Neural cell (in vitro differentiated cells): ENCODE results near the gene RMDN2. TPM values are rescaled to one million over a fixed set of nuclear protein-coding genes. Genes with fewer than 3 reads are reported as not detected.

Source experiments
- H2AFZ ChIP-seq: fragments of 200-600, 300-800 bp; sonication (generic), shearing (Covaris generic); 2 replicates; pipeline ENCODE4 v1.6.0; 2014; ENCODE audit warnings: low read depth, mild to moderate bottlenecking, antibody characterized with exemption, low read length, moderate library complexity
- H3F3A ChIP-seq: fragments of 200-600 bp; shearing (Covaris generic); 2 replicates; pipeline ENCODE4 v1.6.1; 2016; ENCODE audit warnings: mild to moderate bottlenecking, moderate library complexity, mixed read lengths, antibody characterized with exemption, low read length; ENCODE audit not compliant: insufficient read depth, poor library complexity, severe bottlenecking
- H3K27ac ChIP-seq: fragments of 200-600, 300-800 bp; sonication (generic), shearing (Covaris generic); 2 replicates; pipeline ENCODE4 v1.5.1; 2014; ENCODE audit warnings: mild to moderate bottlenecking, low read length, moderate library complexity
- H3K27me3 ChIP-seq: fragments of 300-800, 200-600 bp; sonication (generic), shearing (Covaris generic); 2 replicates; pipeline ENCODE4 v1.6.0; 2014; ENCODE audit warnings: mild to moderate bottlenecking, low read depth, low read length, moderate library complexity; ENCODE audit not compliant: insufficient read depth
- H3K36me3 ChIP-seq: fragments of 300-800, 200-600 bp; sonication (generic), shearing (Covaris generic); 2 replicates; pipeline ENCODE4 v1.5.1; 2014; ENCODE audit warnings: mild to moderate bottlenecking, antibody characterized with exemption, low read length, moderate library complexity; ENCODE audit not compliant: insufficient read depth
- H3K4me2 ChIP-seq: fragments of 300-800, 200-600 bp; sonication (generic), shearing (Covaris generic); 2 replicates; pipeline ENCODE4 v1.6.0; 2014; ENCODE audit warnings: mild to moderate bottlenecking, low read length
- H3K4me3 ChIP-seq: fragments of 300-800, 200-600 bp; sonication (generic), shearing (Covaris generic); 2 replicates; pipeline ENCODE4 v1.5.1; 2014; ENCODE audit warnings: mild to moderate bottlenecking, low read length, moderate library complexity
- H3K79me2 ChIP-seq: fragments of 200-600 bp; shearing (Covaris generic); replicated peaks from 2 replicates; pipeline ENCODE4 v1.6.0; 2014; ENCODE audit warnings: mild to moderate bottlenecking, low read length, moderate library complexity; ENCODE audit not compliant: insufficient read depth
- H3K9ac ChIP-seq: fragments of 300-800, 200-600 bp; sonication (generic), shearing (Covaris generic); 2 replicates; pipeline ENCODE4 v1.6.1; 2016; ENCODE audit warnings: mild to moderate bottlenecking, low read length, mixed read lengths
- H3K9me2 ChIP-seq: fragments of 200-600 bp; shearing (Covaris generic); 2 replicates; pipeline ENCODE4 v1.6.1; 2016; ENCODE audit warnings: mild to moderate bottlenecking, low read length, mixed read lengths; ENCODE audit not compliant: insufficient read depth
- H3K9me3 ChIP-seq: fragments of 200-600, 300-800 bp; sonication (generic), shearing (Covaris generic); 2 replicates; pipeline ENCODE4 v1.6.1; 2016; ENCODE audit warnings: mild to moderate bottlenecking, mixed run types, low read length, moderate library complexity, mixed read lengths
- H4K20me1 ChIP-seq: fragments of 200-600 bp; shearing (Covaris generic); 2 replicates; pipeline ENCODE4 v1.6.1; 2016; ENCODE audit warnings: mild to moderate bottlenecking, mixed run types; ENCODE audit not compliant: insufficient read depth
- CTCF ChIP-seq: fragments of 450-650 bp; IDR thresholded peaks from 2 replicates; pipeline ENCODE4 v1.5.1; 2014; ENCODE audit warnings: antibody characterized with exemption, mild to moderate bottlenecking, moderate library complexity; ENCODE audit not compliant: poor library complexity, severe bottlenecking
- EP300 ChIP-seq: fragments of 450-650 bp; conservative IDR thresholded peaks from 2 replicates; pipeline ENCODE4 v1.6.1; 2014; ENCODE audit warnings: antibody characterized with exemption, mild to moderate bottlenecking, moderate library complexity; ENCODE audit not compliant: poor library complexity, severe bottlenecking
- EZH2 ChIP-seq: fragments of 200-600, 300-800 bp; shearing (Covaris generic), sonication (generic); IDR thresholded peaks from 2 replicates; pipeline ENCODE4 v1.6.1; 2014; ENCODE audit warnings: antibody characterized with exemption, low read length, borderline replicate concordance, mild to moderate bottlenecking; ENCODE audit not compliant: insufficient read depth, poor library complexity, severe bottlenecking
- MXI1 ChIP-seq: fragments of 450-650 bp; conservative IDR thresholded peaks from 2 replicates; pipeline ENCODE4 v1.6.1; 2014; ENCODE audit warnings: antibody characterized with exemption, mild to moderate bottlenecking; ENCODE audit not compliant: poor library complexity, severe bottlenecking
- POLR2AphosphoS5 ChIP-seq: IDR thresholded peaks from 2 replicates; pipeline ENCODE4 v1.6.1; 2012
- RAD21 ChIP-seq: fragments of 450-650 bp; conservative IDR thresholded peaks from 2 replicates; pipeline ENCODE4 v1.6.1; 2014; ENCODE audit warnings: antibody characterized with exemption, mild to moderate bottlenecking, moderate library complexity
- REST ChIP-seq: IDR thresholded peaks from 2 replicates; pipeline ENCODE4 v1.6.1; 2012; ENCODE audit warnings: borderline replicate concordance
- SMC3 ChIP-seq: fragments of 450-650 bp; conservative IDR thresholded peaks from 2 replicates; pipeline ENCODE4 v1.6.1; 2014; ENCODE audit warnings: antibody characterized with exemption, mild to moderate bottlenecking, moderate library complexity; ENCODE audit not compliant: poor library complexity
- TAF1 ChIP-seq: IDR thresholded peaks from 2 replicates; pipeline ENCODE4 v1.6.1; 2012; ENCODE audit warnings: low read depth
- polyA plus RNA-seq: library from polyadenylated mRNA; depleted of rRNA; stranded (reverse); fragments of >200 nt; gene quantifications from 2 replicates; pipeline ENCODE4 v1.2.3, GENCODE V29; 2014

The RMDN2 gene
- polyA plus RNA-seq, 1 donor from 2014 or later: 5.5 TPM

DNA sequence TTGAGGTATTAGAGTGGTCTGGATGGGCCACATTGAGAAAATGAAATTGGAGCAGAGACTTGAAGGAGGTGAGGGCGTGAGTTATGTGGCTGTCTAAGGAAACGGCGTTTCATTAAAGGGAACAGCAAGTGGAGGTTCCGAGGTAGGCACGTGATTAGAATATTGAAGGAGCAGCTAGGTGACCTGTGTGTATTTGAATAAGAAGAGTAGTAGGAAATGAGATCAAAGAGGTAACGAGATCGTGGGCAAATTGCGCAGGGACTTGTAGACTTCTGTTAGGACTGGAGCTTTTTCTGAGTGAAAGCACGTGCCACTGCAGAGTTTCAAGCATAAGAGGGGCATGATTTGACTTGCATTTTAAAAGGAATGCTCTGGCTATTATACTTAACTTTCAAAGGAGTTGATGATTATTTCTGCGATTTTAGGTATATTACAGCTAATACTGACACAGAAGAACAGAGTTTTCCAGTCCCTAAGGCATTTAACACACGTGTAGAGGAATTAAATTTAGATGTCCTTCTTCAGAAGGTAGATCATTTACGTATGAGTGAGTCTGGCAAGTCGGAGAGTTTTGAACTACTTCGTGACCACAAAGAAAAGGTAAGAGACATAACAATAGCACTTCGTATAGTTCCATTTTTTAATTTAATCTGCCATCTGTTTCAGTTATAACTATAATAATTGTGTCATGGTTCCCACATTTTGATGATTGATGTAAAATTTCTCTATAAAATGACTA lies 48.7 kb downstream of the RMDN2 start:
- H3K4me2 ChIP-seq: no peak overlapping the region
- H3F3A ChIP-seq: no peaks in the 10 kb centered on the region
- H3K79me2 ChIP-seq: no peaks in the 10 kb centered on the region
- no peak for TF ChIP-seq EZH2
- TF ChIP-seq SMC3: no peak
- no peak for TF ChIP-seq CTCF
- no peak for TF ChIP-seq RAD21
- no peak for TF ChIP-seq POLR2AphosphoS5
- TF ChIP-seq EP300: no peak
- no peak for TF ChIP-seq TAF1
- TF ChIP-seq MXI1: no peak
- no peak for TF ChIP-seq REST
- no peak overlapping the region for H3K27ac ChIP-seq
- H3K36me3 ChIP-seq: no peaks in the 10 kb centered on the region
- no peaks in the 10 kb centered on the region for H3K9me3 ChIP-seq
- no peak overlapping the region for H3K4me3 ChIP-seq
- no peaks in the 10 kb centered on the region for H3K9me2 ChIP-seq
- H3K27me3 ChIP-seq: no peaks in the 10 kb centered on the region
- H4K20me1 ChIP-seq: no peaks in the 10 kb centered on the region
- no peak overlapping the region for H3K9ac ChIP-seq
- H2AFZ ChIP-seq: no peak overlapping the region

DNA sequence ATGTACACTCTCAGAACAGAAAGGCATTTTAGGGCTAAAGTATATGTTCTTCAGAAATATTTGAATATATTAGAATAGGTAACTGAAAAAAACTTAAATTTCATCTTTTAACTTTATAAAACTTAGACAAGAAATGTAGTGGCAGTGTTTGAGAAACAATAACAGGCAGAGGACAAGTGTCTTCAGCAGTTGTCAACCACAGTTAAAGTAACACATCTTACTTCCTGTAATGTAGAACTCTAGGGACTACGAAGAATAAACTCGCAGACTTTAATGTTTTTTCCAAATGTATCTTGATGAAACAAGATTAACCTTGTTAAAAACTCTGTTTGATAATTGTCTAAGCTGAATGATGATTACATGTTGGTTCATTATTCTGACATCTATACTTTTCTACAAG lies 50.7 kb downstream of the RMDN2 start:
- TF ChIP-seq EP300 (no peak), MXI1 (no peak), RAD21 (no peak), TAF1 (no peak), EZH2 (no peak), CTCF (no peak)
- Histone ChIP-seq H3K9me2 (no peaks in the 10 kb centered on the region), H3K36me3 (no peaks in the 10 kb centered on the region), H3K9me3 (no peaks in the 10 kb centered on the region), H4K20me1 (no peaks in the 10 kb centered on the region), H3K4me3 (no peak overlapping the region), H3K27ac (no peak overlapping the region), H2AFZ (no peak overlapping the region), H3K27me3 (no peaks in the 10 kb centered on the region), H3K9ac (no peak overlapping the region), H3K79me2 (no peaks in the 10 kb centered on the region), H3F3A (no peaks in the 10 kb centered on the region), H3K4me2 (no peak overlapping the region)
